ENCODE results near the gene NDUFS6. TPM values are rescaled to one million over a fixed set of nuclear protein-coding genes. Genes with fewer than 3 reads are reported as not detected.

NDUFS6 gene
- total RNA-seq, 2 donors from 2014 or later, result 25.4 to 25.8 TPM

DNA sequence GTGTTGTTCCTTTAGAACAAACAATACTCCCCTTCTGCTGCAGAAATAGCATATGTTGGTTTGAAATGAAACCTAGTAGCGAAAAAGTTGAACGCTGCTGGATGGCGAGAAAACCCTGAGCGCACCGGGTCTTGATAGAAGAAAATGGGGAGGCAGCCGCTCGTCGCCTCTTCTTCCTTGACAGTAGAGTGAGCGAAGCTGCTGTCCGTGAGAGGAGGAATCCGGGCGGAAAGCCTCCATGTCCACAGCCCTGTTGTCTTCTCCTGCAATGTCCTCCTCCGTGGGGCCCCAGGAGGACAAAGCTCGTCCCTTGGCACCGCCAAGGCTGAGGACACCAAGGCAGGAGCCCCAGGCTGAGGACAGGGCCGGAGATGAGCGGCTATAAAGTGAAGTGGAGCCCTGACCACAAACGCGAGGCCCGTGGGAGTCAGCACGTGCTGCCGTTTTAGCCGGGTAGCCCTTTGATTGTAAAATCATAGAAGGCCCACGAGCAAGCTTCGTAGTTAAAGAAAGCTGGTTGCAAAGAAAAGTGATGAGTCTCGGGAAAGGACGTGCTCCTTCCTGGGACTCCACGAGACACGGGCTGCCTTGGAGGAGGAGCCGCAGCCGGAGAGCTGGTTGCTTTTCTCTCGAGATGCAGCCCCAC is 37.1 kb upstream of the NDUFS6 start:
- intact Hi-C loops (cut with DNase I), result no loop called here
- DNase-seq (ENCODE audit: low spot score), result peak; percentile 68

- intact Hi-C loops (cut with DNase I), result no loop called here
- peak; percentile 34 for DNase-seq (ENCODE audit: low spot score)
Measured at GRCh38 chr5:1764606-1764960, 36.6 kb upstream of the NDUFS6 start.

GRCh38 chr5:1765141-1765879 is 35.9 kb upstream of the NDUFS6 start:
- intact Hi-C loops (cut with DNase I), result no loop called here

DNA sequence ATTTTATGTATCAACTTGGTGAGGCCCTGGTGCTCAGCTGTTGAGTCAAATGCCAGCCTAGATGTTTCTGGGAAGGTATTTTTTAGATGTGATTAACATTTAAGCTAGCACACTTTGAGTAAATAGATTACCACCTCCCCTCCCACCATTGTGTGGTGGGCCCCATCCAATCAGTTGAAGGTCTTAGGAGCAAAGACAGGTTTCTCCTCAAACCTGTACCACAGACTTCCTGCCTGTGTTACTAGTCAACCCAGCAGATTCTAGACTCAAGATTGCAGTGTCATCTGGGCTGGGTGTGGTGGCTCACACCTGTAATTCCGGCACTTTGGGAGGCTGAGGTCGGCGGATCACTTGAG is 35.3 kb upstream of the NDUFS6 start:
- DNase-seq (ENCODE audit: low spot score), result no peak
- intact Hi-C loops (cut with DNase I), result no loop called here

More at GRCh38 chr5:1765141-1765879, 35.9 kb upstream of the NDUFS6 start:
- peak; percentile 53 for DNase-seq (ENCODE audit: low spot score)

- DNase-seq (ENCODE audit: low spot score), result peak; percentile 35
- intact Hi-C loops (cut with DNase I), result no loop called here
Measured at GRCh38 chr5:1767524-1768282, 33.5 kb upstream of the NDUFS6 start.

GRCh38 chr5:1768283-1769000 is 32.8 kb upstream of the NDUFS6 start:
- DNase-seq (ENCODE audit: low spot score), result peak; percentile 55
- intact Hi-C loops (cut with DNase I), result no loop called here

DNA sequence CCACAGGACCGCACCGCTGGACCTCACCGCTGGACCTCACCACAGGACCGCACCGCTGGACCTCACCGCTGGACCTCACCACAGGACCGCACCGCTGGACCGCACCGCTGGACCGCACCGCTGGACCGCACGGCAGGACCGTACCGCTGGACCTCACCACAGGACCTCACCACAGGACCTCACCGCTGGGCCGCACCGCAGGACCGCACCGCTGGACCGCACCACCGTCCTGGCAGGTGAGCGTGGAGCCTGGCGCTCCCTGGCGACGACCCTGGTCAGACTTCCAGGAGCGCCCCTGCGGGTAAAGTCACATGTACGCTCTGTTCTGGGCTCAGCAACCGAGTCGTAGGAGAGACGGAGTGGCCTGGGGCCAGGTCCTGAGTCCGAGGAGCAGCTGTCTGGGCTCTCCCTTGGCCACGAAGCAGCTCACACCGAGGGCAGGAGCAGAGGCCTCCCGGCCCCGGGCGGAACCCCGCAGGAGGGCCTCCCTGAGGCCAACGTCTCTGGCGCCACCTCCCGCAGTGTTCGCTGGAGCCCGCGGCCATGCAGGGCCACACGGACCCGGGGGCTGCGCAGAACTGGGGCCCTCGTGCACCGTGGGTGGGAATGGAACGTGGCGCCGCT is 32.1 kb upstream of the NDUFS6 start:
- DNase-seq (ENCODE audit: low spot score), result peak; percentile 59
- intact Hi-C loops (cut with DNase I), result no loop called here

DNA sequence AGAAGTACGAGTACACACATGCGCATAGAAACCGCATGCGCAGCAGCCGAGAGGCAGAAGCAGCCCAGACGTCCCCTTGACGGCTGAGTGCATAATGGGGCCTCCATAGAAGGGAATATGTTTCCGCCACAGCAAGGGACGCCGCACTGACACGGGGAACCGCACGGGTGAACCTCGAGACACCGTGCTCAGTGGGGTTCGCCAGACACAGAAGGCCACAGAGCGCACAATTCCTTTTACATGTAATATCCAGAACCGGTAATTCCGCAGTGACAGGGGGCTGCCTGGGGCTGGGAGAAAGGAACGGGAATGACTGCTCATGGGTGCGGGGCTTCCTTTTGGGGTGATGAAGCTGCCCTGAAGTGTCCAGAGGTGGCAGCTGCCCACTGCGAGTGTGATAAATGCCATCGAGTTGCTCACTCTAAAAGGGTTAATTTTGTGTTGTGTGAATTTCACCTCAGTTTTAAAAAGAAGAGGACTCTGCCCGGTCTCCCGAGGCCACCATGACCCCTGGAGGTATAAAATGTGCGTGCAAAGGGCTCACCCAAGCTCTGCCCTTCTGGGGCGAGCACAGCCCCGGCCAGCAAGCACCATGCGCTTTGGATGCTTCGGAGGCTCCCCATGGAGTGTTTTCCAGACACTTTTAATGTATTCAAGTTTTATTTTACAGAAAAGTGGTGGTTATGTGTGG is 31.3 kb upstream of the NDUFS6 start:
- intact Hi-C loops (cut with DNase I), result no loop called here

DNA sequence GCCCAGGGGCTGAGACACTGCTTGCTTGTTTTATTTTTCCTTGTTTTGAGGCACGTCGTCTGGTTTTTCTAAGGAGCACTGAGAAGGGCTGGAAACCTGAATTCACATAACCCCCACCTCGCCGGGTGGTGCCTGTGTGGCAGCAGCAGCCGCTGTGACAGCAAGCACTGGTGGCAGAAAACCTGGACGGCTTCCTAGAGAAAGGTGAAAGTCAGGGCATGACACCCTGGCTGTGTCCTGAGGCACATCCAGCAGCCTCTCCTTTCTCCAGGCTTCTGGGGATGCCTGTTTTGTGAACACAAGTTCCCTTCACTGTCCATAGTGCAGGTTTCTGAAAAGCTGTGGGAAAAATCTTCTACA is 30.8 kb upstream of the NDUFS6 start:
- peak; percentile 71 for DNase-seq (ENCODE audit: low spot score)
- intact Hi-C loops (cut with DNase I), result no loop called here

More for the DNA sequence above, 31.3 kb upstream of the NDUFS6 start:
- peak; percentile 64 for DNase-seq (ENCODE audit: low spot score)

- intact Hi-C loops (cut with DNase I), result loop anchor here in 1 of 2 donors (2.0 kb wide), 1 partner anchor 55 kb away; no protein-coding TSS in a partner anchor
- peak; percentile 76 for DNase-seq (ENCODE audit: low spot score)
Measured at GRCh38 chr5:1771149-1772065, 29.8 kb upstream of the NDUFS6 start.

GRCh38 chr5:1772634-1773033 is 28.6 kb upstream of the NDUFS6 start:
- DNase-seq (ENCODE audit: low spot score), result no peak
- intact Hi-C loops (cut with DNase I), result loop anchor here in 1 of 2 donors (2.0 kb wide), 1 partner anchor 54 kb away; no protein-coding TSS in a partner anchor

DNA sequence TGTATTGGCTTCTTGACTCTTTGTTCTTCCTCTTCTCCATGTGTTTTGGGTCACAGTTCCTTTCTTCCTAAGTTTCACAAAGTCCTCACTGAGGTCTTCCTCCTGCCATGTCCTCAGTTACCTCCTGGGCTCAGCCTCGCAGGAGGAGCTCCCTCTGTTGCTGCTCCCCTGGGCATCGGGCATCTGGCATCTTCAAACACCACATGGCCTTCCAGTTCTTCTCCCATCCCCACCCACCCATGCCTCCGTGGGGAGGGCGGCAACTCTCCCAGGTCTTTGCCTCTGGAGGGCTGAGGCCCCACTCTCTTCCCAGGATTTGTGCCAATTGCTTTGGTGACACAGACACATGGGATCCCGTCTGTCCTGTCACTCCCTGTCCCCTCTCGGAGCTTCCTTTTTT is 24.4 kb upstream of the NDUFS6 start:
- peak; percentile 47 for DNase-seq (ENCODE audit: low spot score)

DNA sequence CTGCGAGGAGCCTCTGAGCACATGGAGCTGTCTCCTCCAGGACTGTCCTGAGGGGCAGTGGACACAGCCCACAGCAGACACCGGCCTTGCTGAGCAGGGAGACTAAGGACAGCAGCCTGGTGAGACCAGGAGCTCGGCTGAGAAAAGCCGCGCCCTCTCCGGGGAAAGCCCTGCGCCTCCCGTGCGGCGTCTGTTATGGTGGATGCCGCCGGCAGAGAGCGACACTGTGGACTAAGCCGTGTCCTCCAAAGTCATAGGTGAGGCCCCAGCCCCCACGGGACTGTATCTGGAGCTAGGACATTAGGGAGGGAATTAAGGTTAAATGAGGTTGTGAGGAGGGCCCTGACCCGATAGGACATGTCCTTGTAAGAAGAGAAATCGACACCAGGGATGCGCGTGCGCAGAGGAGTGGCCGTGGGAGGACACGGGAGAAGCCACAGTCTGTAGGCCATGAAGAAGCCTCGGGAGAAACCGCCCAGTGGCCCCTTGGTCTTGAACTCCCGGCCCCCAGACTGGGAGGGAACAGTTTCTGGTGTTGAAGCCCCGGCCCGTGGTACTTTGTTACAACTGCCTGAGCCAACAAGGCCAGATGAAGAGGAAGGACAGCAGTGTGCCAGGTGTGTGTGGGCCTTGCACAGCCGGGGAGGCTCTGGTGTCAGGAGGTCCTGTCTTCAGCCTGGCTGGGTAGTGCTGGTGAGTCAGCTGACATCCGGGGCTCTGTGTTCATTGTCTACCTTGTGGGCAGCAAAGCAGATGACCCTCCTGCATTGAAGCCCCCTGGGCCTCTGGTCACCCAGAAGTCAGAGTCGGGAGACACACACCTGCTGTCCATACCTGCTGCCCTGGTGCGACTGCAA is 23.7 kb upstream of the NDUFS6 start:
- intact Hi-C loops (cut with DNase I), result no loop called here
- peak; percentile 75 for DNase-seq (ENCODE audit: low spot score)

More for the DNA sequence above, 24.4 kb upstream of the NDUFS6 start:
- intact Hi-C loops (cut with DNase I), result no loop called here

DNA sequence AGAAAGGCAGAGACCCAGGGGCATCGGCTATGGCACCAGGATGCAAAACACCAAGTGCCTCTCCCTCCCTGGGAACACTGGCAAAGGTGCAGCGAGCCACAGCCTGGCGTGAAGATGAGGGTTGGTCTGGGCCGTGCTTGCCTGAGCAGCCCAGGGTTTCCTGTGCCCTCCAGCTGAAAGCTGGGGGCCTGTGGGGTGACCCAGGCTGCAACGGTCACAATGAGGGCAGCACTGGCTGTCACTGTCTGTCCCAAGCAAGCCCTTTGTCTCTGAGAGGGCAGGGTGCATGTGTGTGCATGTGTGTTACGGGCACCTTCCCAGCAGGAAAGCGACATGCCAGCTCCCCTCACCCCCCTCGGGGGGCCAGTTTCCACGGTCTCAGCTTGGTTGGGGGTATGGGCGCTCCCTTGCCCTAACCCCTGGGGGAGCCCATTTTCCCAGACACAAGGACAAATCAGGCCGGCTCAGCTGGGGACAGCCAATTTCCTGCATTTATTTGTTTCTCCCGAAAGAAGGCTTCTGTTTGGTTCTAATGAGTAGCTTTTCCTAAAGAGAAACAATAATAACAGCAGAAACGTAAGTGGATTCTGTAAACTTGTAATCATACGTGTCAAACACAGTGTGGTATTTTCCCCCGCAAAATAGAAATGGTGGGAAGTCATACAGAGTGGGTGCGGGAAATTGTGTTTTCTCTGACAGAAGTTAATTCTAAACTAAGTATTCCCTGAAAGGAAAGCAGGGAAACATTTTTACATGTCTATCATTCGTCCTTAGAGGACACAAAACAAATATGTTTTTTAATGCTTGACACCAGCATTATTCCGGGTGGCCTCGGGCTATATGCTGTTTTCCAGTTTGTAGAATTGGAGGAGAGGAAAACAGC is 22.8 kb upstream of the NDUFS6 start:
- intact Hi-C loops (cut with DNase I), result no loop called here
- DNase-seq (ENCODE audit: low spot score), result peak; percentile 51

GRCh38 chr5:1779021-1779680 is 22.1 kb upstream of the NDUFS6 start:
- DNase-seq (ENCODE audit: low spot score), result peak; percentile 72
- intact Hi-C loops (cut with DNase I), result no loop called here
